Measurements from ENCODE around the gene CBFA2T3. TPM values are rescaled to one million over a fixed set of nuclear protein-coding genes. Genes with fewer than 3 reads are reported as not detected.

Gene CBFA2T3
- total RNA-seq, 1 donor from 2014 or later: not detected

- TF ChIP-seq CTCF (IDR thresholded peaks at IDR 0.05): no peak
- peak; percentile 81 for DNase-seq (ENCODE audit: low spot score)
- H3K36me3 Mint-ChIP-seq (ENCODE audit: low read depth): no peaks in the 10 kb centered on the region
- H3K27me3 Mint-ChIP-seq (ENCODE audit: low read depth): peaks cover 16% of the 10 kb centered on the region
- H3K9me3 Mint-ChIP-seq (ENCODE audit: low read depth): no peaks in the 10 kb centered on the region
- no peak overlapping the region for H3K4me3 Mint-ChIP-seq (ENCODE audit: unreplicated experiment)
- H3K4me1 Mint-ChIP-seq (ENCODE audit: low read depth): no peaks in the 10 kb centered on the region
- H3K27ac Mint-ChIP-seq (ENCODE audit: unreplicated experiment): no peak overlapping the region
Measured at GRCh38 chr16:89013692-89014402, 36.8 kb upstream of the CBFA2T3 start.

DNA sequence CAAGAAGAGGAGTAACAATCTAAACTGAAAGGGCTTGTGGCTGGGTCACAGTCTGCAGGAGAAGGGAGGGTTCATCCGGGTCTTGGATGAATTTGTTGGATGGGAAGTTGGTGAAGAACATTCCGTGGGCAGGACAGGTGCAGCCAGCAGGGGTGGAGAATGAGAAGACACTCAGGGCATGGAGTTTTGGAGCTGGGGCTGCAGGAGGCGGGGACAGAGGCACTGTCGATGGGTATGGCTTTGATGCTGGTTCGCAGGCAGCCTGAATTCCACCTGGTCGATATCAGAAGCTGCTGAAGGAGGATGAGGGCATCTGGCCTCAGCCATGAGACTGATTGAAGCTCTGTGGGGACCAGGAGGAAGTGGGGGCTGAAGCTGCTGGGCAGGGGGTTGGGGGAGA, 36.1 kb upstream of the CBFA2T3 start:
- DNase-seq (ENCODE audit: low spot score): peak; percentile 60

GRCh38 chr16:89012622-89012995, 35.6 kb upstream of the CBFA2T3 start:
- peaks cover 9% of the 10 kb centered on the region for H3K27me3 Mint-ChIP-seq (ENCODE audit: low read depth)

More for the DNA sequence above, 36.1 kb upstream of the CBFA2T3 start:
- TF ChIP-seq CTCF (IDR thresholded peaks at IDR 0.05): no peak
- Mint-ChIP-seq H3K27me3 (ENCODE audit: low read depth) (peaks cover 11% of the 10 kb centered on the region), H3K4me3 (ENCODE audit: unreplicated experiment) (no peak overlapping the region), H3K36me3 (ENCODE audit: low read depth) (no peaks in the 10 kb centered on the region), H3K27ac (ENCODE audit: unreplicated experiment) (no peak overlapping the region), H3K9me3 (ENCODE audit: low read depth) (no peaks in the 10 kb centered on the region), H3K4me1 (ENCODE audit: low read depth) (no peaks in the 10 kb centered on the region)

GRCh38 chr16:89011909-89012621, 35.1 kb upstream of the CBFA2T3 start:
- no peaks in the 10 kb centered on the region for H3K9me3 Mint-ChIP-seq (ENCODE audit: low read depth)
- H3K27ac Mint-ChIP-seq (ENCODE audit: unreplicated experiment): no peak overlapping the region
- peaks cover 13% of the 10 kb centered on the region for H3K27me3 Mint-ChIP-seq (ENCODE audit: low read depth)
- H3K4me3 Mint-ChIP-seq (ENCODE audit: unreplicated experiment): no peak overlapping the region
- TF ChIP-seq CTCF (IDR thresholded peaks at IDR 0.05): no peak
- no peaks in the 10 kb centered on the region for H3K36me3 Mint-ChIP-seq (ENCODE audit: low read depth)
- no peak for DNase-seq (ENCODE audit: low spot score)
- H3K4me1 Mint-ChIP-seq (ENCODE audit: low read depth): no peaks in the 10 kb centered on the region

More at GRCh38 chr16:89012622-89012995, 35.6 kb upstream of the CBFA2T3 start:
- no peak for TF ChIP-seq CTCF (IDR thresholded peaks at IDR 0.05)
- no peak for DNase-seq (ENCODE audit: low spot score)
- no peaks in the 10 kb centered on the region for H3K9me3 Mint-ChIP-seq (ENCODE audit: low read depth)
- H3K4me3 Mint-ChIP-seq (ENCODE audit: unreplicated experiment): no peak overlapping the region
- no peaks in the 10 kb centered on the region for H3K4me1 Mint-ChIP-seq (ENCODE audit: low read depth)
- no peak overlapping the region for H3K27ac Mint-ChIP-seq (ENCODE audit: unreplicated experiment)
- no peaks in the 10 kb centered on the region for H3K36me3 Mint-ChIP-seq (ENCODE audit: low read depth)

DNA sequence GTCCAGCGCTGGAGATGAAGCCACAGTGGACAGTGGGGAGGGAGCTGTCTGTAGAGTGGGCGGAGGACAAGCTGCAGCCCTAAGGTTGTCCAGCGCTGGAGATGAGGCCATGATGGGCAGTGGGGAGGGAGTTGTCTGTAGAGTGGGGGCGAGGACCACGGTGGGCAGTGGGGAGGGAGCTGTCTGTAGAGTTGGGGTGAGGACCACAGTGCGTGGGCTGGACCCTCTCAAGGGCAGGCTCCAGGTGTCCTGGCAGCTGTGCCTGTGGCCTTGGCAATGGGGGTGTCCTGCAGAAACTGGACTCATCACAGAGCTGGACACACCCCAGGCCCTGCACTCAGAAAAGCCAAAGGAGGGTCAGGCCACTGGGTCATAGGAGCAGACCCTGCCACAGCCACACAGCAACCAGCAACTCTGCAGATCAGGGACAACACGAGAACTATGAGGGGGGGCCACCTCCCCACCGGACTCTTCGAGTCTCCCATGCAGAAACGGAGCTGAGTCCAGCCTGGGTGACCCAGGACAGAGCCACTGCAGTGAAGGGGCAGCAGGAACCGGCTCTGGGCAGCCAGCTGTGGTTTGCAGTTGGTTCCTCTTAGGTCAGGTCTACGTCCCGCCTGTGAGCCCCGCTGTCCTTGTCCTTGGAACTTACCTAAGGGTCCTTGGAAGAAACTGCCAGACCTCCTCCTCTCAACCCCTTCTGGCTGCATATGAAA, 33.4 kb upstream of the CBFA2T3 start:
- no peak for TF ChIP-seq CTCF (IDR thresholded peaks at IDR 0.05)
- no peak overlapping the region for H3K27ac Mint-ChIP-seq (ENCODE audit: unreplicated experiment)
- peaks cover 14% of the 10 kb centered on the region for H3K27me3 Mint-ChIP-seq (ENCODE audit: low read depth)
- H3K4me3 Mint-ChIP-seq (ENCODE audit: unreplicated experiment): no peak overlapping the region
- H3K9me3 Mint-ChIP-seq (ENCODE audit: low read depth): no peaks in the 10 kb centered on the region
- no peaks in the 10 kb centered on the region for H3K36me3 Mint-ChIP-seq (ENCODE audit: low read depth)
- DNase-seq (ENCODE audit: low spot score): peak; percentile 85
- H3K4me1 Mint-ChIP-seq (ENCODE audit: low read depth): no peaks in the 10 kb centered on the region

Measured in chondrocyte (in vitro differentiated cells).